Panc1 (cell line): ENCODE data around the gene ELOVL6.

ENCODE experiments used
- CTCF ChIP-seq: fragments of 450-650 bp; IDR thresholded peaks from 2 replicates; pipeline ENCODE4 v1.5.1; 2017; ENCODE audit warnings: mild to moderate bottlenecking
- TCF7L2 ChIP-seq: IDR thresholded peaks from 2 replicates; pipeline ENCODE4 v1.6.1; 2011; ENCODE audit warnings: mild to moderate bottlenecking, low read depth, low read length, inconsistent platforms

- no peak for TF ChIP-seq CTCF
- no peak for TF ChIP-seq TCF7L2
Measured at GRCh38 chr4:110137829-110138228, 60.6 kb downstream of the ELOVL6 start.
